DOHH2 (cell line): ENCODE data around the gene GLI3.

ENCODE experiments used
- H3F3A ChIP-seq: fragments of 200-600 bp; sonication (generic), shearing (Covaris generic); 2 replicates; pipeline ENCODE4 v1.6.0; 2016; ENCODE audit warnings: antibody characterized with exemption, mild to moderate bottlenecking; ENCODE audit not compliant: control insufficient read depth, insufficient read depth
- H3K27ac ChIP-seq: fragments of 200-600 bp; sonication (generic); 2 replicates; pipeline ENCODE4 v1.5.1; 2014; ENCODE audit warnings: low read depth, mild to moderate bottlenecking, low read length, moderate library complexity
- H3K27me3 ChIP-seq: fragments of 200-600 bp; sonication (generic); 2 replicates; pipeline ENCODE4 v1.6.1; 2014; ENCODE audit warnings: mild to moderate bottlenecking, low read length, mixed read lengths; ENCODE audit not compliant: control insufficient read depth
- H3K36me3 ChIP-seq: fragments of 200-600 bp; sonication (generic); 2 replicates; pipeline ENCODE4 v1.6.1; 2014; ENCODE audit warnings: mild to moderate bottlenecking, low read length, moderate library complexity, mixed read lengths; ENCODE audit not compliant: control insufficient read depth
- H3K4me1 ChIP-seq: fragments of 200-600 bp; sonication (generic); 2 replicates; pipeline ENCODE4 v1.6.1; 2014; ENCODE audit warnings: mild to moderate bottlenecking, low read length, mixed read lengths; ENCODE audit not compliant: control insufficient read depth
- H3K4me2 ChIP-seq: fragments of 200-600 bp; sonication (generic); 2 replicates; pipeline ENCODE4 v1.6.0; 2014; ENCODE audit warnings: mild to moderate bottlenecking, low read length, moderate library complexity
- H3K4me3 ChIP-seq: fragments of 200-600 bp; sonication (generic); 2 replicates; pipeline ENCODE4 v1.5.1; 2014; ENCODE audit warnings: mild to moderate bottlenecking, low read length, mixed read lengths
- H3K79me2 ChIP-seq: fragments of 200-600 bp; sonication (generic); 2 replicates; pipeline ENCODE4 v1.6.1; 2014; ENCODE audit warnings: mild to moderate bottlenecking, low read length, mixed read lengths; ENCODE audit not compliant: control insufficient read depth
- H3K9me2 ChIP-seq: fragments of 200-600 bp; sonication (generic); replicated peaks from 2 replicates; pipeline ENCODE4 v1.6.1; 2014; ENCODE audit warnings: mild to moderate bottlenecking, low read length, mixed read lengths; ENCODE audit not compliant: control insufficient read depth
- H3K9me3 ChIP-seq: fragments of 200-600 bp; sonication (generic); 2 replicates; pipeline ENCODE4 v1.6.1; 2014; ENCODE audit warnings: antibody characterized with exemption, low read length, mixed read lengths; ENCODE audit not compliant: control insufficient read depth, insufficient read depth
- H4K20me1 ChIP-seq: fragments of 200-600 bp; sonication (generic); 2 replicates; pipeline ENCODE4 v1.6.0; 2014; ENCODE audit warnings: low read depth, mild to moderate bottlenecking, antibody characterized with exemption, low read length, moderate library complexity; ENCODE audit not compliant: control insufficient read depth, insufficient read depth
- EZH2phosphoT487 ChIP-seq: fragments of 200-600 bp; sonication (generic); IDR thresholded peaks from 2 replicates; pipeline ENCODE4 v1.6.1; 2017; ENCODE audit warnings: borderline replicate concordance, mild to moderate bottlenecking, antibody characterized with exemption, low read length, moderate library complexity, mixed read lengths
- TF ChIP-seq, protein P1 (sequence below): fragments of 200-600 bp; sonication (generic); IDR thresholded peaks from one replicate; pipeline ENCODE4 v1.5.1; 2014; ENCODE audit warnings: antibody characterized with exemption, mild to moderate bottlenecking, low read depth, low read length; ENCODE audit not compliant: poor library complexity, severe bottlenecking

Gene GLI3

DNA sequence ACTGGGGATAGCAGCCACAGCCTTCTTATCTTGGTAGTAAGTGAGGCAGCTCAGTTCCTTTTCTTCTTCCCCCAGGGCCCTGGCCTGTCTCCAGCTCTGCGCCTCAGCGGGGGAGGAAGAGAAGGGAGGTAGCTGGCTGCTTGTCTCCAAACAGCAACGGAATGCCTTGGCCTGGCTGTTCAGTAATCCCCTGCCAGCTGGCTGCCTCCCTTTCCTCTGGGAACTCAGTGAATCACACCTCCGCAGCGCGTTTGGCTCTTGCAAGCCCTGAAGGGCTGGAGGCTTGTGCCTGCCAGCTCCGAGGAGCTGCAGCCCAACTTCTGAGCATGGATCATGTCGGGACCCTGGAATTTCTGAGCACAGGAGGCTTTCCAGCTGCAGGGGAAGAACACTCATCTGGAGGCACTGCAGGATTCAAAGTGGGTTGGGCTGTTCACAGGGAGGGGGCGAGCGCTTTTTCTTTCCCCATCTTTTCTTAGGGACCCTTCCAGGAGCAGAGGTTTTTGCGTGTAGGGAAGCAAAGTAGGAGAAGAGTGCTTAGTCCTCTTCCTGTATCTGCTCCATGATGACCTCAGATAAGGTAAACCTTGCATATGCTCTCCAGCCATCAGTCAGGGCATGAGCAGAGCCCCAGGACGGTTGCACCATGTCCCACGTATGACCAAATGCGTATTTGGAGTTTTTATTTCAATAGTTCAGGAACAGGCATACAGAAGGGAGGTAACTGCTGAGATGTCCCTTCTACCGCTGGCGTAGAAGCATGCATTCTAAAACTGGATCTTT lies 280.9 kb downstream of the GLI3 start:
- H3K9me2 ChIP-seq: 0 out of 2 replicates have a peak, but pooled peaks cover 3% of the 10 kb centered on the region
- H3K4me1 ChIP-seq: no peaks in the 10 kb centered on the region
- no peaks in the 10 kb centered on the region for H4K20me1 ChIP-seq
- no peaks in the 10 kb centered on the region for H3K9me3 ChIP-seq
- TF ChIP-seq, protein P1, sequence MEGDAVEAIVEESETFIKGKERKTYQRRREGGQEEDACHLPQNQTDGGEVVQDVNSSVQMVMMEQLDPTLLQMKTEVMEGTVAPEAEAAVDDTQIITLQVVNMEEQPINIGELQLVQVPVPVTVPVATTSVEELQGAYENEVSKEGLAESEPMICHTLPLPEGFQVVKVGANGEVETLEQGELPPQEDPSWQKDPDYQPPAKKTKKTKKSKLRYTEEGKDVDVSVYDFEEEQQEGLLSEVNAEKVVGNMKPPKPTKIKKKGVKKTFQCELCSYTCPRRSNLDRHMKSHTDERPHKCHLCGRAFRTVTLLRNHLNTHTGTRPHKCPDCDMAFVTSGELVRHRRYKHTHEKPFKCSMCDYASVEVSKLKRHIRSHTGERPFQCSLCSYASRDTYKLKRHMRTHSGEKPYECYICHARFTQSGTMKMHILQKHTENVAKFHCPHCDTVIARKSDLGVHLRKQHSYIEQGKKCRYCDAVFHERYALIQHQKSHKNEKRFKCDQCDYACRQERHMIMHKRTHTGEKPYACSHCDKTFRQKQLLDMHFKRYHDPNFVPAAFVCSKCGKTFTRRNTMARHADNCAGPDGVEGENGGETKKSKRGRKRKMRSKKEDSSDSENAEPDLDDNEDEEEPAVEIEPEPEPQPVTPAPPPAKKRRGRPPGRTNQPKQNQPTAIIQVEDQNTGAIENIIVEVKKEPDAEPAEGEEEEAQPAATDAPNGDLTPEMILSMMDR: no peak
- no peak for TF ChIP-seq EZH2phosphoT487
- H3K4me2 ChIP-seq: no peak overlapping the region
- no peaks in the 10 kb centered on the region for H3K36me3 ChIP-seq
- no peaks in the 10 kb centered on the region for H3F3A ChIP-seq
- no peak overlapping the region for H3K27ac ChIP-seq
- no peak overlapping the region for H3K4me3 ChIP-seq
- H3K79me2 ChIP-seq: no peaks in the 10 kb centered on the region
- H3K27me3 ChIP-seq: peaks cover 19% of the 10 kb centered on the region

DNA sequence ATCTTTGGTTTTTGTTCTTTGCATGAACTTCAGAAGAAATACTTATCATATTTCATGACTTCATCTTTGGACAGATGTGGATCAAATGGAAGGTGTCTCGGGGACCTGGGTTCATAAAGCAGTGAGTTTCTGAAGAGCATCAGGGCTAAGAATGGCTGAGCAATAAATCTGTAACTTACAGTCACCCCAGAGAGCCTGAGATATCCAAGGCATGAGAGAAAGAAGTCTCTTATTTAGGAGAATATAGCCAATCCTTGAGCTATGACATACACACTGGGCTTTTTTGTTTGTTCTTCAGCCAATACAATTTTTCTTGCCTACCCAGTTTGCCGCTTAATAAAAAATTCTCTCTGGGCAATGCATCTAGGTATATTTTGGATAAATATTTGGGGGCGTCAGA lies 281.6 kb downstream of the GLI3 start:
- Histone ChIP-seq H3K36me3 (no peaks in the 10 kb centered on the region), H4K20me1 (no peaks in the 10 kb centered on the region), H3K9me3 (no peaks in the 10 kb centered on the region), H3K27me3 (peaks cover 23% of the 10 kb centered on the region), H3K9me2 (no peaks in the 10 kb centered on the region), H3K4me3 (no peak overlapping the region), H3K27ac (no peak overlapping the region), H3K79me2 (no peaks in the 10 kb centered on the region), H3K4me2 (no peak overlapping the region), H3K4me1 (no peaks in the 10 kb centered on the region), H3F3A (no peaks in the 10 kb centered on the region)
- TF ChIP-seq EZH2phosphoT487: no peak
- TF ChIP-seq, protein P1: no peak

DNA sequence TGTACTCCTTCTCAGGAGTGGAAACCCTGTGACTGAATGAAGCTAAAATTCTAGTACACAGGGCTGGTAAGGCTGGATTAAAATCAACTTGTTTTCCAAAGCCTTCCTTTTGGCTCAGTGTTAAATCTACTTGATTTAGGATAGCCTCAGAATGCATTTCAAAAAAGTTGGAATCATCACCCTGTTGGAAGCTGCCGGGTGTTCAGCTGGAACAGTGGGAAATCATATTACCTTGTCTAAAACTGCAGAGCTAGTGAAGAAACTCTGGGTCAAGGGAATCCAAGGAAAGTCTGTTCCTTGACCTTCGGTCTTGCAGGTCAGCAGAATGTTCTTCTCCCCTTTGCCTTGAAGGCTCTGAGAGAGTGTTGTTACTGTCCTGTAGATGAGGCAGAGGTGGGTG lies 282.0 kb downstream of the GLI3 start:
- H3K4me2 ChIP-seq: no peak overlapping the region
- no peaks in the 10 kb centered on the region for H3K79me2 ChIP-seq
- no peak overlapping the region for H3K4me3 ChIP-seq
- no peak overlapping the region for H3K27ac ChIP-seq
- no peaks in the 10 kb centered on the region for H4K20me1 ChIP-seq
- no peaks in the 10 kb centered on the region for H3K4me1 ChIP-seq
- H3K27me3 ChIP-seq: peaks cover 25% of the 10 kb centered on the region
- H3F3A ChIP-seq: no peaks in the 10 kb centered on the region
- H3K9me3 ChIP-seq: no peaks in the 10 kb centered on the region
- H3K9me2 ChIP-seq: no peaks in the 10 kb centered on the region
- TF ChIP-seq, protein P1: no peak
- no peak for TF ChIP-seq EZH2phosphoT487
- no peaks in the 10 kb centered on the region for H3K36me3 ChIP-seq
